HepG2 (cell line): ENCODE results near the gene TRIM62.

ENCODE experiments used
- CHD4 ChIP-seq: fragments of 200-600 bp; sonication (generic); IDR thresholded peaks from 2 replicates; pipeline ENCODE4 v1.7.0; 2017; ENCODE audit warnings: mild to moderate bottlenecking, low read length, borderline replicate concordance
- HNF4G ChIP-seq, 2 experiments: sonication (generic) in 1 of 2; formaldehyde crosslinking in 1 of 2; IDR thresholded peaks; 2 replicates each; pipeline versions ENCODE4 v1.4.0 to v1.6.1; 2011 to 2020; ENCODE audit warnings: borderline replicate concordance in 2 of 2, low read depth in 2 of 2, mild to moderate bottlenecking in 2 of 2, low read length in 1 of 2, missing genetic modification reagents in 1 of 2, moderate library complexity in 1 of 2
- JUN ChIP-seq: sonication (generic); formaldehyde crosslinking; IDR thresholded peaks from 2 replicates; pipeline ENCODE4 v1.4.0; 2020; ENCODE audit warnings: mild to moderate bottlenecking, missing genetic modification reagents
- NFKB2 ChIP-seq: sonication (generic); formaldehyde crosslinking; IDR thresholded peaks from 2 replicates; pipeline ENCODE4 v1.4.0; 2020; ENCODE audit warnings: missing genetic modification reagents, borderline replicate concordance
- PPARG ChIP-seq: conservative IDR thresholded peaks from 2 replicates; pipeline ENCODE4 v1.6.1; 2016; ENCODE audit warnings: missing biosample characterization, missing genetic modification reagents
- ZFX ChIP-seq: sonication (generic); formaldehyde crosslinking; IDR thresholded peaks from 2 replicates; pipeline ENCODE4 v1.4.0; 2020; ENCODE audit warnings: mild to moderate bottlenecking, low read depth, missing genetic modification reagents, moderate library complexity

- TF ChIP-seq ZFX (CRISPR knock-in tag) (no peak), NFKB2 (CRISPR knock-in tag) (no peak), JUN (no peak), HNF4G (IDR thresholded peaks at IDR 0.05; ENCODE audit: borderline replicate concordance, low read depth, low read length) (no peak), HNF4G (CRISPR knock-in tag; IDR thresholded peaks at IDR 0.05; ENCODE audit: borderline replicate concordance, low read depth) (no peak), CHD4 (no peak), PPARG (no peak)
Measured at GRCh38 chr1:33173091-33173490, 8.8 kb downstream of the TRIM62 start.
